Central memory CD8-positive, alpha-beta T cell (primary cell): ENCODE measurements around the gene SNAPC4.
"Not testable (repeated sequence)": the region's sequence is repeated elsewhere in the genome, so short reads cannot be mapped to it uniquely, and the experiment has no call there.

ENCODE experiments used
- ATAC-seq: fragments of 150-1000 bp; cut with Tn5 transposase; replicated peaks from 2 replicates; pipeline ENCODE4 v1.10.0; 2022; ENCODE audit warnings: mild to moderate bottlenecking, moderate FRiP score, moderate number of reproducible peaks; ENCODE audit not compliant: poor library complexity, severe bottlenecking; ENCODE audit errors: extremely low read depth
- DNase-seq, 2 donors: peaks; one replicate each; pipeline ENCODE4 v3.0.0; 2021; ENCODE audit warnings: low spot score in 2 of 2
- H3K27ac Mint-ChIP-seq: one replicate; pipeline ENCODE4 v1.8.0; 2022; ENCODE audit warnings: low read depth, mild to moderate bottlenecking, moderate library complexity, mixed read lengths
- H3K27me3 Mint-ChIP-seq: one replicate; pipeline ENCODE4 v1.8.0; 2022; ENCODE audit warnings: mixed read lengths
- H3K36me3 Mint-ChIP-seq: one replicate; pipeline ENCODE4 v1.8.0; 2022; ENCODE audit warnings: mild to moderate bottlenecking, moderate library complexity, mixed read lengths; ENCODE audit not compliant: insufficient read depth
- H3K4me1 Mint-ChIP-seq: one replicate; pipeline ENCODE4 v1.8.0; 2022; ENCODE audit warnings: mixed read lengths
- H3K4me3 Mint-ChIP-seq: one replicate; pipeline ENCODE4 v1.8.0; 2022; ENCODE audit warnings: mild to moderate bottlenecking, moderate library complexity, mixed read lengths
- H3K9me3 Mint-ChIP-seq: one replicate; pipeline ENCODE4 v1.8.0; 2022; ENCODE audit warnings: mixed read lengths

Gene SNAPC4

GRCh38 chr9:136358888-136359287 is 41.1 kb downstream of the SNAPC4 start:
- no peak overlapping the region for H3K4me3 Mint-ChIP-seq
- peaks cover 7% of the 10 kb centered on the region for H3K36me3 Mint-ChIP-seq
- H3K27ac Mint-ChIP-seq: no peak overlapping the region
- DNase-seq: no peak
- H3K27me3 Mint-ChIP-seq: no peaks in the 10 kb centered on the region
- H3K4me1 Mint-ChIP-seq: peaks cover 5% of the 10 kb centered on the region
- ATAC-seq: no peak
- no peaks in the 10 kb centered on the region for H3K9me3 Mint-ChIP-seq

GRCh38 chr9:136358016-136358415 is 42.0 kb downstream of the SNAPC4 start:
- Mint-ChIP-seq H3K27me3 (no peaks in the 10 kb centered on the region), H3K27ac (no peak overlapping the region), H3K4me3 (no peak overlapping the region), H3K4me1 (peaks cover 5% of the 10 kb centered on the region), H3K36me3 (peaks cover 7% of the 10 kb centered on the region), H3K9me3 (no peaks in the 10 kb centered on the region)
- no peak for ATAC-seq
- no peak for DNase-seq

- Mint-ChIP-seq H3K4me1 (peaks cover under 1% of the 10 kb centered on the region), H3K9me3 (no peaks in the 10 kb centered on the region), H3K36me3 (peaks cover 3% of the 10 kb centered on the region), H3K27ac (no peak overlapping the region), H3K27me3 (no peaks in the 10 kb centered on the region), H3K4me3 (no peak overlapping the region)
- ATAC-seq: no peak
- no peak for DNase-seq
These were observed 42.7 kb downstream of the SNAPC4 start for GRCh38 chr9:136357202-136357725.

GRCh38 chr9:136355616-136356557 is 44.1 kb downstream of the SNAPC4 start:
- peaks cover 3% of the 10 kb centered on the region for H3K36me3 Mint-ChIP-seq
- ATAC-seq: no peak
- no peak overlapping the region for H3K27ac Mint-ChIP-seq
- no peaks in the 10 kb centered on the region for H3K27me3 Mint-ChIP-seq
- no peaks in the 10 kb centered on the region for H3K9me3 Mint-ChIP-seq
- no peaks in the 10 kb centered on the region for H3K4me1 Mint-ChIP-seq
- no peak for DNase-seq
- no peak overlapping the region for H3K4me3 Mint-ChIP-seq

- no peaks in the 10 kb centered on the region for H3K4me1 Mint-ChIP-seq
- H3K27ac Mint-ChIP-seq: no peak overlapping the region
- H3K27me3 Mint-ChIP-seq: no peaks in the 10 kb centered on the region
- H3K9me3 Mint-ChIP-seq: no peaks in the 10 kb centered on the region
- no peak overlapping the region for H3K4me3 Mint-ChIP-seq
- no peak for DNase-seq
- no peak for ATAC-seq
- peaks cover 1% of the 10 kb centered on the region for H3K36me3 Mint-ChIP-seq
These were observed 45.3 kb downstream of the SNAPC4 start for GRCh38 chr9:136354592-136355085.

- H3K9me3 Mint-ChIP-seq: no peaks in the 10 kb centered on the region
- no peak overlapping the region for H3K4me3 Mint-ChIP-seq
- H3K27me3 Mint-ChIP-seq: no peaks in the 10 kb centered on the region
- peaks cover 1% of the 10 kb centered on the region for H3K36me3 Mint-ChIP-seq
- H3K27ac Mint-ChIP-seq: no peak overlapping the region
- no peak for ATAC-seq
- no peaks in the 10 kb centered on the region for H3K4me1 Mint-ChIP-seq
- DNase-seq: no peak
These were observed 46.0 kb downstream of the SNAPC4 start for GRCh38 chr9:136353757-136354488.

- Mint-ChIP-seq H3K27ac (no peak overlapping the region), H3K9me3 (no peaks in the 10 kb centered on the region), H3K4me1 (no peaks in the 10 kb centered on the region), H3K4me3 (no peak overlapping the region), H3K27me3 (no peaks in the 10 kb centered on the region), H3K36me3 (peaks cover 1% of the 10 kb centered on the region)
- ATAC-seq (no peak), DNase-seq (no peak)
These were observed 46.9 kb downstream of the SNAPC4 start for GRCh38 chr9:136353088-136353487.

GRCh38 chr9:136352682-136353081 is 47.3 kb downstream of the SNAPC4 start:
- H3K27me3 Mint-ChIP-seq: no peaks in the 10 kb centered on the region
- peaks cover 1% of the 10 kb centered on the region for H3K36me3 Mint-ChIP-seq
- H3K9me3 Mint-ChIP-seq: no peaks in the 10 kb centered on the region
- H3K27ac Mint-ChIP-seq: no peak overlapping the region
- H3K4me3 Mint-ChIP-seq: no peak overlapping the region
- H3K4me1 Mint-ChIP-seq: no peaks in the 10 kb centered on the region
- no peak for ATAC-seq
- no peak for DNase-seq

GRCh38 chr9:136351868-136352267 is 48.1 kb downstream of the SNAPC4 start:
- H3K4me1 Mint-ChIP-seq, H3K27ac Mint-ChIP-seq, H3K27me3 Mint-ChIP-seq, H3K4me3 Mint-ChIP-seq, ATAC-seq, DNase-seq, H3K9me3 Mint-ChIP-seq, H3K36me3 Mint-ChIP-seq: not testable (repeated sequence)

- Mint-ChIP-seq H3K9me3 (no peaks in the 10 kb centered on the region), H3K4me3 (no peak overlapping the region), H3K27me3 (no peaks in the 10 kb centered on the region), H3K36me3 (no peaks in the 10 kb centered on the region), H3K27ac (no peak overlapping the region), H3K4me1 (no peaks in the 10 kb centered on the region)
- no peak for ATAC-seq
- DNase-seq: no peak
These were observed 48.6 kb downstream of the SNAPC4 start for GRCh38 chr9:136351252-136351800.
